ENCODE results near the gene CARD19.

CARD19 gene

DNA sequence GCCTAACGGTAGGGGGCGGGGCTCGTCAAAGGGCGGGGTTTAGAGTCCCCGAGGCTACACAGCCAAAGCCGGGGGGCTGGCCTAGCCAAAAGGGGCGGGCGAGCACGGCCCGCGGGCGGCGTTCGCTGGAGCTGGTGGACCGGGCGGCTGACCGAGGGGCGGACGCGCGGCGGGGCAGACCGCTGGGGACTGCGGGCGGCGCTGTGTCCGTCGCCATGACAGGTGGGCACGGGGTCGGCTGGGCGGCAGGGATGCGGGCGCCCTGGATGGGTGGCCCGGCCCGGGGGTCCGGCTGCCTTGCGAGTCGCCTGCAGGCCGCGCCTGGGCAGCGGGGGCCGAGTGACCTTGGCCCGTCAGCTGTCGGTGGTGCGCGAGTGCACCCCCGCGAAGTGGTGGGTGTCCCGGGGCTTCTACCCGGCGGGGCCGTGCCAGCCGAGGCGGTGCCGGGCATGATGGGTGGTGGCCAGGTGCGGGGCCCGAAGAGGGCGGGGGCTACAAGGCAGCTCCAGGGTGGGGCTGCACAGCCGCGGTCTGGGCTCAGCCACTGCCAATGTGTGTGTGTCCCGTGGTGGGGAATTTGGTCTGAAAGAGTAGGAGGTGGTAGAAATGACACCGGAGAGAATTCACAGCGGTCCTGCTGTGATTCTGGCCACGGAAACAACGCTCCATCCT is at the start of gene CARD19:
Gene CARD19 (plus strand): TSS at position 87 of the 672 bp plus-strand sequence. CDS start 129 bp downstream, at position 216.
- TF ChIP-seq POLR2A (IDR thresholded peaks at IDR 0.05; ENCODE audit: low read depth, low read length) = peak; percentile 62
- FAIRE-seq = no peak
- DNase-seq (ENCODE audit: insufficient read length, low spot score) = peak; percentile 27

GRCh38 chr9:93048566-93049448 is 47.2 kb upstream of the CARD19 start:
- DNase-seq (ENCODE audit: insufficient read length, low spot score) = no peak
- no peak for FAIRE-seq
- TF ChIP-seq POLR2A (IDR thresholded peaks at IDR 0.05; ENCODE audit: low read depth, low read length) = no peak

- no peak for TF ChIP-seq POLR2A (IDR thresholded peaks at IDR 0.05; ENCODE audit: low read depth, low read length)
- DNase-seq (ENCODE audit: insufficient read length, low spot score) (no peak), FAIRE-seq (no peak)
Measured at GRCh38 chr9:93049491-93049890, 46.5 kb upstream of the CARD19 start.

DNA sequence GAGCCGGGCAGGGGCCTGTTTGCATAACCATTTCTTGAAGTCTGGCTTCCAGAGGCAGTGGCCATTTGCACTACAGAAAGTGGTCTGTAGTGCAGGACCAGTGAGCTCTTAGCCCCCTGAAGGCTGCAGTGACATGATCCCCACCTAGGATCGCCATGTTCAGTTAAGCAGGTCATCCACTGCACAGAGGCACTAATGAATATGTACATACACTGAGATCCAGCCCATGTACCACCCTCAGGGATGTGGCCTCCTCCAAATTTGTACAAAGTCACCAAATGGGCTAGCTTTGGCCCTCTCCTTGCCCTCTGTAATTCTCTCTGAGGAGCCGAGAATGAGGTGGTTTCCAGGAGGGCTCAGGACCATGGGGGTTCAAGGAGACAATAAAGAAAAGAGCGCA is 45.8 kb upstream of the CARD19 start:
- no peak for DNase-seq (ENCODE audit: insufficient read length, low spot score)
- FAIRE-seq = no peak
- no peak for TF ChIP-seq POLR2A (IDR thresholded peaks at IDR 0.05; ENCODE audit: low read depth, low read length)

GRCh38 chr9:93051680-93052089 is 44.3 kb upstream of the CARD19 start:
- DNase-seq (ENCODE audit: insufficient read length, low spot score) (no peak), FAIRE-seq (no peak)
- no peak for TF ChIP-seq POLR2A (IDR thresholded peaks at IDR 0.05; ENCODE audit: low read depth, low read length)

DNA sequence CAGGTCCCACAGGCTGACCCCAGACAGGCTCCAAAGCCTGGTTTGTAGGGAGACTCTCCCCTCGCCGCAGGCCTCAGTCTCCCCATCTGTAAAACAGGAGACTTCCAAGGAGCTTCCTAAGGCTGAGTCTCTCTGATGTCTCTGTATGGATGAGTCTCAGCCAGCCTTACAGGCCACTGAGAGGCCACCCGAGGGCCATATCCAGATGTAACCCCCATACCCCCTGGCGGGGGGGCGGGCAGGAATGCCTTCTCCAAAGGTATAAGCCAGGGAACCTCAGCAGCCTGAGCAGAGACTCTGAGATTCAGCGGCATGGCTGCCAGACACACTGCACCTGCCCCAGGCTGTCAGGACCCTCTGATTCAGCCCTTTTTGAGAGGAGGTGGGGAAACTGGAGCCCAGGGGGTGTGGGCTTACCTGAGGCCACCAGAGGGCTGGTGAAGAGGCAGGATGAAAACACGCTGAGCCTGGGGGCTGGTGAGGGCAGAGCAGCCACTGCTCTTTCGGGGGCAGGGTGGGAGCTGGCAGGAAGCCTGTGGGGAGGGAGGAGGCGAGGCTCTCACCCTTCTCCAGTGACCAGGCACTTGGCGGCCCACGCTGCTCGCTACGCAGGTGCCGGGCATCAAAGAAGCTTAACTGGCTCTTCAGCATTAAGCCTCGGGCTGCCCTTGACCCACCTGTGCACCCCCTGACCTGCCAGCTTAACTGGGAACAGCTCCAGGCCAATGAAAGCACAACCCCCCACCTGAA is 43.1 kb upstream of the CARD19 start:
- DNase-seq (ENCODE audit: insufficient read length, low spot score) (no peak), FAIRE-seq (no peak)
- no peak for TF ChIP-seq POLR2A (IDR thresholded peaks at IDR 0.05; ENCODE audit: low read depth, low read length)

GRCh38 chr9:93053781-93054331 is 42.2 kb upstream of the CARD19 start:
- DNase-seq (ENCODE audit: insufficient read length, low spot score) (no peak), FAIRE-seq (no peak)
- no peak for TF ChIP-seq POLR2A (IDR thresholded peaks at IDR 0.05; ENCODE audit: low read depth, low read length)

DNA sequence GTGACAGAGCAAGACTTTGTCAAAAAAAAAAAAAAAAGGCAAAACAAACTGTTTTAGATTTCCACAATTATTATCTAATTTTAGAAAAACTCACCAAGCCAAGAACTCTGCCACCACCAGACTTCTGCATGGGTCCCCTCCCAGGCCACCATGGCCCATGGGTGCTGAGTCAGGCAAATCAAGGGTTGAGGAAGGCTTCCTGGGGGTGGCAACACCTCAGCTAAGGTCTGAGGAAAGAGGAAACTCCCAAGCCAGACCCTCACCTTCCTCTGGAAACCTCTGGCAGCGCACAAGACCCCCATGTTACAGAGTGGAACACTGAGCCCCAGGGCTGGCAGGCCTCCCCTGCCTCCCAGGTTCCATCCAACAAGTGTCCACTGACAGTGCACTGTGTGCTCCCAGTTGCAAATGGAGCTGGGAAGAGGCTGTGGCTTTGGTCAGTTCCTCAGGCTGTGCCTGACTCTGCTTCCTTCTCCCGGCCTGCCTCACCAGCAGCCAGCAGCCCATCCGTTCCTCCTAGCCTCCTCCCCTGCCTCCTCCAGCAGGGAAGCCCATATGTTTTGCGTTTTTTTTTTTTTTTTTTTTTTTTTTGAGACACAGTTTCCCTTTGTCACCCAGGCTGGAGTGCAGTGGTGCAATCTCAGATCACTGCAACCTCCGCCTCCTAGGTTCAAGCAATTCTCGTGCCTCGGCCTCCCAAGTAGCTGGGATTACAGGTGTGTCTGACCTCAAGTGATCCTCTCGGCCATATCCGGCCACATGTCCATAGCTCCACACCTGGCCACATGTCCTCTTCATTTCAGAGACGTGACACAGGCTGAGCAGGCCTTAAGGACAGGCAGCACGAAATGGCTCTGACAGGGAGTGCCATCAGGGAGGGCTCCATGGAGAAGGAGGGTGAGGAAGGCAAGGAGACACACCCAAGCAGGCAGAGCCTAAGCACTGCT is 41.0 kb upstream of the CARD19 start:
- no peak for FAIRE-seq
- DNase-seq (ENCODE audit: insufficient read length, low spot score) = no peak
- TF ChIP-seq POLR2A (IDR thresholded peaks at IDR 0.05; ENCODE audit: low read depth, low read length) = no peak

GRCh38 chr9:93057042-93057702 is 38.8 kb upstream of the CARD19 start:
- DNase-seq (ENCODE audit: insufficient read length, low spot score) (no peak), FAIRE-seq (no peak)
- no peak for TF ChIP-seq POLR2A (IDR thresholded peaks at IDR 0.05; ENCODE audit: low read depth, low read length)

DNA sequence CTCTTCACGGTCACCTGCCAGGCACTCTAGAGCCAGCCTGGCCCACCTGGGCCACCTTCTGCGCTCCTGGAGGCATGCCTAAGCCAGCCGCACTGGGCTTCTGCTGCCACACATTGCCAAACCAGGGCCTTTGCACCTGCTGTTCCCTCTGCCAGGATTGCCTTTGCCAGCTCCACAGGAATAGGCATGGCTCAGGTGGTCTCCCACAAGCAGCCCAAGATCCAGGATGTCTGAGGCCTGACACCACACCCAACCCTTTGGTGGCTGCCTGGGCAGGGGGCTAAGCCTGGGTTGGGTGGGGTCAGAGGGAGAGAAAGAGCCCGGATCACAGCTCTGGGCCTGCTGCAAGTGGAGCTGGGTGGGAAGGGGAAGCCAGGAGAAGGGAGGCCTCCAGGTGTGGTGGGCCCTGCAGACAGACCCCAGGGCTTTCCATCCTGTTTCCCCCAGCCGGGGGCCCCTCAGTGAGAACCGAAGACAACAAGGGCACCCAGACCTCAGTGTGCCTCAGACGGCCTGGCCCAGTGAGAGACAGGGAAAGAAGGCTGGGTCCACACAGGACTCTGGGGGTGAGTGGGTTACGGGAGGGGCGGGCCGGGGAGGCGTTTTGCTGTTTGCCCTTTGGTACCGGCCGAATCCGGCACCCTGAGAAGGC is 38.2 kb upstream of the CARD19 start:
- no peak for TF ChIP-seq POLR2A (IDR thresholded peaks at IDR 0.05; ENCODE audit: low read depth, low read length)
- FAIRE-seq = no peak
- no peak for DNase-seq (ENCODE audit: insufficient read length, low spot score)

- no peak for FAIRE-seq
- DNase-seq (ENCODE audit: insufficient read length, low spot score) = no peak
Measured at GRCh38 chr9:93058355-93059010, 37.5 kb upstream of the CARD19 start, which contains the start of gene SUSD3. SUSD3 (plus strand) TSS chr9:93058701; CDS start chr9:93058743, 42 bp downstream.

More at GRCh38 chr9:93058355-93059010, 37.5 kb upstream of the CARD19 start, which contains the start of gene SUSD3:
- no peak for TF ChIP-seq POLR2A (IDR thresholded peaks at IDR 0.05; ENCODE audit: low read depth, low read length)

Data from H54 (cell line).